ENCODE data around the gene MAPK11.

GRCh38 chr22:50317178-50317577, 47.0 kb upstream of the MAPK11 start:
- TF ChIP-seq EZH2phosphoT487 (IDR thresholded peaks at IDR 0.05) (no peak), CTCF (IDR thresholded peaks at IDR 0.05) (no peak), EZH2 (IDR thresholded peaks at IDR 0.05) (no peak)
